Panc1 (cell line): Measurements from ENCODE around the gene GLOD4.

Experiments
- POLR2AphosphoS5 ChIP-seq: IDR thresholded peaks from 2 replicates; pipeline ENCODE4 v1.6.1; 2012; ENCODE audit warnings: mild to moderate bottlenecking, low read depth, low read length, moderate library complexity
- SIN3A ChIP-seq: IDR thresholded peaks from 2 replicates; pipeline ENCODE4 v1.6.1; 2012; ENCODE audit warnings: low read depth, mild to moderate bottlenecking, low read length, moderate library complexity, borderline replicate concordance; ENCODE audit not compliant: insufficient read depth
- TCF7L2 ChIP-seq: IDR thresholded peaks from 2 replicates; pipeline ENCODE4 v1.6.1; 2011; ENCODE audit warnings: mild to moderate bottlenecking, low read depth, low read length, inconsistent platforms
- TF ChIP-seq, protein P1 (sequence below): fragments of 450-650 bp; IDR thresholded peaks from 2 replicates; pipeline ENCODE4 v1.5.1; 2017; ENCODE audit warnings: mild to moderate bottlenecking
- TF ChIP-seq, protein P2 (sequence below), 2 experiments: IDR thresholded peaks; 2 replicates each; pipeline ENCODE4 v1.6.1; 2011 to 2012; ENCODE audit warnings: low read depth in 2 of 2, control low read depth in 1 of 2, low read length in 1 of 2, mild to moderate bottlenecking in 1 of 2, moderate library complexity in 1 of 2; ENCODE audit not compliant: insufficient read depth in 1 of 2

DNA sequence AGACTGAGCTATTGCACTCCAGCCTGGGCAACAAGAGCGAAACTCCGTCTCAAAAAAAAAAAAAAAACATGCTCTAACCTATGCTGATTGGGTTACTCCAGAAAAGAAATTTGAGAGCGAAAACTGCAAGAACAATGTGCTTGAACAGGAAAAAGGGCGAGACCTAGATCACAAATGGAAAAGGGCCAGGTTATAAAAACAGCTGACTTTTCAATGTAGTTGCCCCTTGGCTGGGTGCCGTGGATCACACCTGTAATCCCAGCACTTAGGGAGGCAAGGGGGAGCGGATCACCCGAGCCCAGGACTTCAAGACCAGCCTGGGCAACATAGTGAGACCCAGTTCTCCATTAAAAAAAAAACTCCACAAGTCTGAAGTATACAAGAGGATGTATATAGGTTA, 48.9 kb upstream of the GLOD4 start:
- TF ChIP-seq, protein P1, sequence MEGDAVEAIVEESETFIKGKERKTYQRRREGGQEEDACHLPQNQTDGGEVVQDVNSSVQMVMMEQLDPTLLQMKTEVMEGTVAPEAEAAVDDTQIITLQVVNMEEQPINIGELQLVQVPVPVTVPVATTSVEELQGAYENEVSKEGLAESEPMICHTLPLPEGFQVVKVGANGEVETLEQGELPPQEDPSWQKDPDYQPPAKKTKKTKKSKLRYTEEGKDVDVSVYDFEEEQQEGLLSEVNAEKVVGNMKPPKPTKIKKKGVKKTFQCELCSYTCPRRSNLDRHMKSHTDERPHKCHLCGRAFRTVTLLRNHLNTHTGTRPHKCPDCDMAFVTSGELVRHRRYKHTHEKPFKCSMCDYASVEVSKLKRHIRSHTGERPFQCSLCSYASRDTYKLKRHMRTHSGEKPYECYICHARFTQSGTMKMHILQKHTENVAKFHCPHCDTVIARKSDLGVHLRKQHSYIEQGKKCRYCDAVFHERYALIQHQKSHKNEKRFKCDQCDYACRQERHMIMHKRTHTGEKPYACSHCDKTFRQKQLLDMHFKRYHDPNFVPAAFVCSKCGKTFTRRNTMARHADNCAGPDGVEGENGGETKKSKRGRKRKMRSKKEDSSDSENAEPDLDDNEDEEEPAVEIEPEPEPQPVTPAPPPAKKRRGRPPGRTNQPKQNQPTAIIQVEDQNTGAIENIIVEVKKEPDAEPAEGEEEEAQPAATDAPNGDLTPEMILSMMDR: no peak
- no peak for TF ChIP-seq POLR2AphosphoS5
- TF ChIP-seq, protein P2, sequence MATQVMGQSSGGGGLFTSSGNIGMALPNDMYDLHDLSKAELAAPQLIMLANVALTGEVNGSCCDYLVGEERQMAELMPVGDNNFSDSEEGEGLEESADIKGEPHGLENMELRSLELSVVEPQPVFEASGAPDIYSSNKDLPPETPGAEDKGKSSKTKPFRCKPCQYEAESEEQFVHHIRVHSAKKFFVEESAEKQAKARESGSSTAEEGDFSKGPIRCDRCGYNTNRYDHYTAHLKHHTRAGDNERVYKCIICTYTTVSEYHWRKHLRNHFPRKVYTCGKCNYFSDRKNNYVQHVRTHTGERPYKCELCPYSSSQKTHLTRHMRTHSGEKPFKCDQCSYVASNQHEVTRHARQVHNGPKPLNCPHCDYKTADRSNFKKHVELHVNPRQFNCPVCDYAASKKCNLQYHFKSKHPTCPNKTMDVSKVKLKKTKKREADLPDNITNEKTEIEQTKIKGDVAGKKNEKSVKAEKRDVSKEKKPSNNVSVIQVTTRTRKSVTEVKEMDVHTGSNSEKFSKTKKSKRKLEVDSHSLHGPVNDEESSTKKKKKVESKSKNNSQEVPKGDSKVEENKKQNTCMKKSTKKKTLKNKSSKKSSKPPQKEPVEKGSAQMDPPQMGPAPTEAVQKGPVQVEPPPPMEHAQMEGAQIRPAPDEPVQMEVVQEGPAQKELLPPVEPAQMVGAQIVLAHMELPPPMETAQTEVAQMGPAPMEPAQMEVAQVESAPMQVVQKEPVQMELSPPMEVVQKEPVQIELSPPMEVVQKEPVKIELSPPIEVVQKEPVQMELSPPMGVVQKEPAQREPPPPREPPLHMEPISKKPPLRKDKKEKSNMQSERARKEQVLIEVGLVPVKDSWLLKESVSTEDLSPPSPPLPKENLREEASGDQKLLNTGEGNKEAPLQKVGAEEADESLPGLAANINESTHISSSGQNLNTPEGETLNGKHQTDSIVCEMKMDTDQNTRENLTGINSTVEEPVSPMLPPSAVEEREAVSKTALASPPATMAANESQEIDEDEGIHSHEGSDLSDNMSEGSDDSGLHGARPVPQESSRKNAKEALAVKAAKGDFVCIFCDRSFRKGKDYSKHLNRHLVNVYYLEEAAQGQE (IDR thresholded peaks at IDR 0.05; ENCODE audit: insufficient read depth in 1 of 2, low read depth in 2 of 2, low read length in 1 of 2): no peak
- TF ChIP-seq SIN3A: no peak
- TF ChIP-seq TCF7L2: no peak
